NCI-H2227 (cell line): ENCODE measurements around the gene AGO3.
"Not testable (repeated sequence)": the region's sequence is repeated elsewhere in the genome, so short reads cannot be mapped to it uniquely, and the experiment has no call there.

Experiments used
- DNase-seq: peaks from one replicate; lab custom pipeline; 2025; ENCODE audit not compliant: unreplicated experiment; lab: John Stamatoyannopoulos, UW

AGO3 gene

DNA sequence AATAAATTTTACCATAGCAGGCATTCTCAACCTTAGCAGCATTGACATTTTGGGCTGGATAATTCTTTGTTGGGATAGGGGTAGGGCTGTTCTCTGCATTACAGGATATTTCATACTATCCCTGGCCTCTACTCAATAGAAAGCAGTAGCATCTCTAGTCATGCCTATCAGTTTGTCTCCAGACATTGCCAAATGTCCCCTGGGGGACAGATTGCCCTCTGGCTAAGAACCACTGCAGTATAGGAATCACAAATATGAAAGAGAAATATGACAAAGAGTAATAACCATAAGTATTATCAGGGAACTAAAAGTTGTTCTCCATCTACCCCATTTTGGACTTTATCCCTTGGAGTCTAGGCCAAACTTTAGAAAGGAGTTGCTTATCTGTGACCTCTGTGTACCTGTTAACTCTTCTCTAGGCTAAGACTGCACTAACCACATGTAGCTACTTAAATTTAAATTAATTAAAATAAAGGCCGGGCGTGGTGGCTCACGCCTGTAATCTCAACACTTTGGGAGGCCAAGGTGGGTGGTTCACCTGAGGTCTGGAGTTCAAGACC, 76.1 kb downstream of the AGO3 start:
- DNase-seq, result no peak

DNA sequence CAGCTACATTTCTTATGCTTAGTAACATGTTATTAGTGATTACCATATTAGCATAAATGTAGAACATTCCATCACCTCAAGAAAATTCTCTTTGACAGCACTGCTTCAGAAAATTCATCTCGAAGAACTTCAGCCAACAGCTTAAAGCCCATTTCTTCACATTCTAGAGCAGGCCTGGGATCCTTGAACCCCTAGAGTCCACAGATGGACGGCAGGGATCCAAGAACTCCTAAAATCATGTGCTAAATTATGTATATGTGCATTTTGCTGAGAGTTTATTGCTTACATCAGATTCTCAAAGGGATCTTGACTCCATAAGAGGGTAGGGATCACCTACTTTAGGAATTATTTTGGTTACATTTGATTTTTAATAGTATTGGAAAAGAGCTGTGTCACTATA, 76.8 kb downstream of the AGO3 start:
- DNase-seq, result no peak

DNA sequence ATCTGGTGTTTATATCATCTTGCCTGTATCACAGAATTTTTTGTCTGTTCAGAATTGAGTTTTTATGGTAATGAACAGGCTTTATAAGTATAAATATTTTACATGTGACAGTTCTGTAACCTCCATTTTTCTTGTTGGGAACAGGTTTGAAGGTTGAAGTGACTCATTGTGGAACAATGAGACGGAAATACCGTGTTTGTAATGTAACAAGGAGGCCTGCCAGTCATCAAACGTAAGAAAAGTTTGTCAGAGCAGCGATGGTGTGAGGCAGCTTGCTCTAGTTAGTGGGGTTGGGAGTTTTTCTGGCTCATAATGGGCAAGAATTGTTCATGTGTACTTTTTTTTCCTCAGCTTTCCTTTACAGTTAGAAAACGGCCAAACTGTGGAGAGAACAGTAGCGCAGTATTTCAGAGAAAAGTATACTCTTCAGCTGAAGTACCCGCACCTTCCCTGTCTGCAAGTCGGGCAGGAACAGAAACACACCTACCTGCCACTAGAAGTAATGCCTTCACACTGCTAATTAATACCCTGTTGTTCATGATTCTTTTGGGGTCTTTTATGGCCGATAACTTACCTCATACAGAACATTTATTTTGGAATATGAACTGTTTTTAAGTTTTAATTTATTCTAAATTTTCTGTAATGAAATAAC, 77.8 kb downstream of the AGO3 start:
- no peak for DNase-seq

DNA sequence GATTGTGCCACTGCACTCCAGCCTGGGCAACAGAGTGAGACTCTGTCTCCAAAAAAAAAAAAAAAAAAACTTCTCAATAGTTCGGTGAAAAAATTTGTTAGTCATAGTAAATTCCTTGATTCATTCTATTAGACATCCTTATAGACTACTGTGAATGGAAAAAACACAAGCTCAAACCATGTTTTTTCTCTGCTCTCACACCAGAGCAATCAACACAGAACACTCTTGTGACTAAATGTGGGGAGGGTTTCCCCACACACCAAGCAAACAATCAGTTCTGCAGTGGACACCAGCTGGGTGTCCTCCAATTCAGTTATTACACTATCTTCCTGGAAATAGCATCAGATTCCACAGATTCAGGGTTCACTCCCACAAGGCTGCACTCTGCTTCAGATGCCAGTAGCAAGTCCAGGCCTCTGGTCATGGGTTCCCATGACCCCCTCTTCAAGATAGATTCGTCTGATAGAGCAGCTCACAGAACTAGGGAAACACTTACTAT, 83.9 kb downstream of the AGO3 start:
- DNase-seq, result no peak

DNA sequence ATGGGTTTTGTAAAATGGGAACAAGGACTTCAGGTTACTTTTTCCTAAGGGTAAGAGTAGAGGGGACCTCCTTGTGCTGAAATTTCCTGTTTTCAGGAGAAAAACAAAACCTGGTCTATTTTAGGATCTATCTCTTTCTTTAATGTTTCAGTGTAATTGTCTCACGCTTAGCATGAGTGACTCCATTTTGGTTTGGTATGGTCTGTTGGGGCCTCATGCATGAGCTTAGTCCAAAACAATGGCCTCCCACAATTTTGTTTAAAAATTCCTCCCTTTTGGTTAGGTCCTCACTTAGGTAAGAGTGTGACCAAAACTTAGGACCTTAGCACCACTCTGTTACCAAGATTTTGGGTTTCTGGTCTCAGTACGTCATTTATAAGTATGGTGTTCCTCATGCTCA, 85.8 kb downstream of the AGO3 start:
- DNase-seq, result no peak

DNA sequence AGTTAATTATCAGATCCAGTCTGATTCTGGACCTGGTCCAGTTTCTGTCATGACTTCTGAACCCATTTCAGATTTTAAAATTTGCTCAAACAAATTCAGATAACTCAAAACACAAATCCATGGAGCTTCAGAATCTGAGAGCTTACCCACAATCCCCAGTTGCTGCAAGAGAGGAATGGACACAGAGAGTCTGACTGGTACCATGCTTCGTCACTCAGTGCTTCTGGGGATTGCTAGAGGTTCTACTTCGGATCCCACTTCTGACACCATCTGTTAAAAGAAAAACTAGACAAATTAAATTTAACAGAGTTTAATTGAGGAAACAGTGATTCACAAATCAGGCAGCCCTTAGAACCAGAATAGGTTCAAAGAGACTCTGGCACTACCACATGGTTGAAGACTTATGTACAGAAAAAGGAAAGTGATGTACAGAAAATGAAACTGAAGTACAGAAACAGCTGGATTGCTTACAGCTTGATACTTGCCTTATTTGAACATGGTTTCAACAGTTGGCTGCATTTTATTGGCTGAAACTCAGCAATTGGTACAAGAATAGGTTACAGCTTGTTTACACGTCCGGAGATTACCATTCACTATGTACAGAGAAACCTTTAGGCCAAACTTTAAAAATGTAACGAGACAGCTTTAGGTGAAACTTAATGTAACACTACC, 92.3 kb downstream of the AGO3 start:
- no peak for DNase-seq

DNA sequence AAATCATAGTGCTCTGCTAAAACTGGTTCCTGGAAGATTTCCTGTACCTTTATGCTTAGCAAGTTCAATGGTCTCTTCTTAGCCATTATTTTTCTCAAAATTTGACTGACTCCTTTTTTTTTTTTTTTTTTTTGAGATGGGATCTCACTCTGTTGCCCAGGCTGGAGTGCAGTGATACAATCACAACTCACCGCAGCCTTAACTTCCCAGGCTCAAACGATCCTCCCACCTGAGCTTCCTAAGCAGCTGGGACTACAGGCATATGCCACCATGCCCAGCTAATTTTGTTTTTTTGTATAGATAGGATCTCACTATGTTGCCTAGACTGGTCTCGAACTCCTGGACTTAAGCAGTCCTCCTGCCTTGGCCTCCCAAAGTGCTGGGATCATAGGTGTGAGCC, 93.1 kb downstream of the AGO3 start:
- not testable (repeated sequence) for DNase-seq

DNA sequence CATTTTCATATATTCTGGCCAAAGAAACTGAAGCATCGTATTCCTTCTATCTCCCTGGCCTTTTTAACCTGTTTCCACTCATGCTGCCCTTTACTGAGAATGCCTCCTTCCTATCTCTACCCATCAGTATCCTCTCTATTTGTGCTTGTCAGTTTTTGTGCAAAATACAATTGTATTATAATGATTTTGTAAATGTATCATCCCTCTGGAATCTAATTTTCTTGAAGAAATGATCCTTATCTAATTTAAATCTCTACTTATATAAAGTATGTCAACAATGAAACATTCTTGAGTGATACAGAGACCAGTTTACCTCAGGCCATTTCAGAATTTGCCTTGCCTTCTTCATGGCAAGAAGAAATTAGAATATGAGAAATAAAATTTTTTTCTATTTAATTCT, 93.9 kb downstream of the AGO3 start:
- DNase-seq, result no peak

DNA sequence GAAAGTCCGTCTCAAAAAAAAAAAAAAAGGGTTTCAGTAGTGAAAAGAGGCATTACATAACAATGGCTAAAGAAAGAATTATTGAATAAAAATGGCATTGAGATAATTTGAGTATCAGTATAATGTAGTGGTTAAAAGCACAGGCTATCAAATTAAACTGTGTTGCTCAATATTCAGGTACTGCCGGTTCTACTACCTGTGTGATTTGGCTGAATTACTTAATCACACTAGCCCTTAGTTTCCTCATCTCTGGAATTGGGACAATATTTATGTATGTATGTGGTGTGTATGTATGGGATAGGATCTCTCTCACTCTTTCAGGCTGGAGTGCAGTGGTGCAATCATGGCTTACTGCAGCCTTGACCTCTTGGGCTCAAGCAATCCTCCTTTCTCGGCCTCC, 96.9 kb downstream of the AGO3 start:
- no peak for DNase-seq

DNA sequence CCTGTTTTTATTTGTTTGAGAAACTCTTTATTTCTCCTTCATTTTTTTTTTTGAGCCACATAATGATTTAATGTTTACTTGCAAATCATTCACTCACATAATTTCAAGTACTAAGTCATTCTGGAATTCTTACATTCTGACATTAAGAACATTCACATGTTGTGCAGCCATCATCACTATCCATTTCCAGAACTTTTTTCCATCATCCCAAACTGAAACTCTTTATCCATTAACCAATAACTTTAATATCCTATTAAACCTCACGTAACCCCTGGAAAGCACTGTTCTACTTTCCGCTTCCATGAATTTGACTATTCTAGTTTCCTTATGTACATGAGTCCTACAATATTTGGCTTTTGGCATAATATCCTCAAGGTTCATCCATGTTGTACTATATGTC, 100.5 kb downstream of the AGO3 start:
- no peak for DNase-seq

DNA sequence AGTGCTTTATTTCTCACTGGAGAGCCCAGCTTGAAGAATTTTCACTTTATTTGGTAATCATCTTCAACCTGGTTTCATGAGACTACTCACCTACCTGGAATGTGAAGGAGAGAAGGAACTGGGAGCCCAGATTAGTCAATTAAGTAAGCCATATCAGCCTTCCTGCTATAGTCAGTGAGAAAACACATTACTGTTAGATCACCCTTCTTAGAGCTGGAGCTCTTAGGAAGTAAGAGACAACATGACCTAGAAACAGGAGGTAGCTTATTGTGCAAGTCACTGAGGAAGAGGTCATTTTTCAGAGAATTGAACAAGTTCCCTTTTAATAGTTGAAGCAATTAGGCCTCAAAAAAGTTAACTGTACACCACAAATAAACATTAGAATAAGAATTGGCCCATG, 103.8 kb downstream of the AGO3 start:
- no peak for DNase-seq

DNA sequence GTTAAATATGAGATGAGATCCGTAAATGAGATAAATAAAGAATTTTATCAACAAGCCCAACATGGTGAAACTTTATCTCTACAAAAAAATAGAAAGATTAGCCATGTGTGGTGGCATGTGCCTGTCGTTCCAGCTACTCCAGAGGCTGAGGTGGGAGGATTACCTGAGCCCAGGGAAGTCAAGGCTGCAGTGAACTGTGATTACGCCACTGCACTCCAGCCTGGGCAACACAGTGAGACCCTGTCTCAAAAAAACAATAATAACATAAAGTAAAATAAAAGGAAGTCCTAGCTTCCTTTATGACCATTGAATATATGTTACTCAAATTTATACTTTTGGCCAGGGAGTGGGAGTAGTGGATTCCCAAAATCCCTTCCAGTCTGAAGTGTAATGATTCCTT, 104.2 kb downstream of the AGO3 start:
- no peak for DNase-seq

DNA sequence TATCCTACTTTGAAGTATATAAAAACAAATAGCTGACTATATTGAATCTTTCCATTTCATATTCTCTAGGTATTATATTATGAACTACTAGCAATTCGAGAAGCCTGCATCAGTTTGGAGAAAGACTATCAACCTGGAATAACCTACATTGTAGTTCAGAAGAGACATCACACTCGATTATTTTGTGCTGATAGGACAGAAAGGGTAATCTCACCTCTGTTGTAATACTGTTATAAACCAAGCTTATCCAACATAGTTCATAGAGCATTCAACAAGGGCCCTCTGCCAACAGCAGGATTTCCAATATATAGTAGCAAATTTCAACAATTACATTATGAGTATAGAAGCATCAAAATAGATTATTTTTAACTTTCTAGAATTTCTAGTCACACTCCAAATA, 109.3 kb downstream of the AGO3 start:
- DNase-seq, result no peak

DNA sequence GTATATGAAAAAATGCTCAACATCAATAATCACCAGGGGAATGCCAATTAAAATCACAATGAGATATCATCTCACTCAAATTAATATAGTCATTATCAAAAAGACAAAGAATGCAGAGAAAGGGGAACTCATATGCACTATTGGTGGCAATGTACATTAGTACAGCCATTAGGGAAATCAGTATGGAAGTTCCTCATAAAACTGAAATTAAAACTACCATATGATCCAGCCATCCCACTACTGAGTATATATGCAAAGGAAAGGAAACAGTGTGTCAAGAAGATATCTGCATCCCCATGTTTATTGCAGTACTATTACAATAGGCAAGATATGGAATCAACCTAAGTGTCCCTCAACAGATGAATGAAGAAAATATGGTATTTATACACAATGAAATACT, 120.9 kb downstream of the AGO3 start:
- DNase-seq, result no peak

DNA sequence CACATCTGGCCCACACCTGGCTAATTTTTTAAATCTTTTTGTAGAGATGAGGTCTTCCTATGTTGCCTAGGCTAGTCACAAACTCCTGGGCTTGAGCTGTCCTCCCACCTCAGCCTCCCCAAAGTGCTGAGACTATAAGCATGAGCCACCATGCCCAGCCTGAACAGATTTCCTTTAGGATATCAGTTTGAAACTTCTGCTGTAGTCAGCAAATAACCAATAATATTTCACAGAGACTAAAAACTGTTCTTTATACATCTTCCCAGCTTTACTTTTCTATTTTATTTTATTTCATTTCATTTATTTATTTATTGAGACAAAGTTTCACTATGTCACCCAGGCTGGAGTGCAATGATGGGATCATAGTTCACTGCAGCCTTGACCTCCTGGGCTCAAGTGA, 123.1 kb downstream of the AGO3 start:
- DNase-seq, result no peak

DNA sequence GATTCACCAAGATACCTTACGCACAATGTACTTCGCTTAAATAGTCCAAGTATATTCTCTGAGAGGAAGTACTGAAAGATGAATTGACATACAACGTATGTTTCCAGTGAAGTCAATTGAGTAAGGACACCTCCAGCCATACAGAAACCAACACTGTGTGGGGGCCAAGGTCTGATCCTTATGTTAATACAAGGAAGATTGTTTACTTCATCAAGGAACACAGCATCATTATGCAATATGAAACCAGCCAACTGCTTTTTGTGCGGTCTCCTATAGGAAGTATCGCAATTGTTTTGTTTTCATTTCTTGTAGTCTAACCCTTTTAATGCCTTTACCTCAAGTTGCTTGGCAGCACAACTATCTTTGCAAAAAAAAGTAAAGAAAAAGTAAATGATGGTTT, 124.8 kb downstream of the AGO3 start:
- no peak for DNase-seq

DNA sequence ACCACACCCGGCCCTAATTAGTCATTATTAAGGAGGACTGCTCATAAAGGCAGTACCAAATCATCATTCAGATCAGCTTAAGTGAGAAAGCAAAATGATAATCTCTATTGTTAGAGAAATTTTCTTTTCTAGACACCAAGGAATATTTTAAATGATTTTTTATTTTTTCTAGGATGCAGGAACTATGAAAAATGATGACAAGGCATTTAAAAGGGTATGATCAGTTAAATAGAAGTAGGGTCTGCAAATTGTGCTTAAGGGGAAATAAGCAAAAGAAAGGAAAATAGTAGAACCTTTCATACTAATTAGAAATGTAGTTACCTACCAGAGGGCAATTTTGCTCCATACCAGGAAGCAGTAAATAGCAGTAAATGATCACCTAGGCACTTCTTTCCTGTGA, 131.4 kb downstream of the AGO3 start:
- DNase-seq, result no peak

DNA sequence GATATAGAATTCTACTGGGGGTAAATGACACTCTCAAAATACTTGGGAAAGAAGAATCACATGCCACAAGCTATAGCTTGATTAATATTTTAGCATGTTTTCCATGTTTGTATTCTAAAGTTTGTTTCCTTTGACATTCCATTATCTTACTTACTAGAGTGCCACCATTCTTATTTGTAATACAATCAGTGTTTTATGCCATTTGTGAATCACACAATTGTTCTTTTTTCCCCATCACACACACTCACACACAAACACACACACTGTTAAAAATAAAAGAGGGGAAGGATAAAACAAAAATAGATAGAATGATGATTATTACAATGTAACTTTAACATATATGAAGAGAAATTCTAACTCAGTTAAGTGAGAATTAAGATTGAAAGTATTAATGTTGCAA, 137.0 kb downstream of the AGO3 start:
- DNase-seq, result no peak

DNA sequence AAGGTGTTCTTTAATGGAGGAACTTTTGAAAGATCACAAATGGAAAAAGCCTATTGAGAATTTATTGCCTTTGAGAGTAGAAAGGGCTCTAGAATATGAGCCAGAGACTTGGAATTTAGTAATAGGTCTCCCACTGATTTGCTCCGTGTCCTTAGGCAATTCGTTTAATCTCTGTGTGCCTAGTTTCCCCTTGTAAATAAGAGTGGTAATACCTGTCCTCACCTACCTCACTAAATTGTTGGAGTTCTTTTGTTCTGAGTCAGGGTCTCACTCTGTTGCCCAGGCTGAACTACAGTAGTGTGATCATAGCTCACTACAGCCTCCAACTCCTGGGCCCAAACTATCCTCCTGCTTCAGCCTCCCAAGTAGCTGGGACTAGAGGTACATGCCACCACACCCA, 138.0 kb downstream of the AGO3 start:
- DNase-seq, result no peak

DNA sequence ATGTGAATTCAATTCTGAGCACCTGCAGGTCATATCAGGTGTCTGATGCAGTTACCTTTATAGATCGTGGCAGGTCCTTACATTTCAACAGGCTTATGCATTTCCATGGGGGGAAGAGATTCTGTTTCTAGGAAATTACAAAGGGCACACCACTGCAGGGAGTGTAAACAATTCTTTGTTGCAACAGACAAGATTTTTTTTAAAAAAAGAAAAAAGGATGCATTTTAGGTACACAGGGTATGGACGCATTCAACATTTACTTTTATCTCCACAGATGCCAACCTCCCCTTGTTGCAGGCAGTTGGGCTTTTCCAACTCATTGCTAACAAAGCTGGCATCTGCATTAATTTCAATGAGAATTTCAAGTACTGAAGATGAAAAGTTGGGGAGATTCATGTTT, 139.4 kb downstream of the AGO3 start:
- no peak for DNase-seq

DNA sequence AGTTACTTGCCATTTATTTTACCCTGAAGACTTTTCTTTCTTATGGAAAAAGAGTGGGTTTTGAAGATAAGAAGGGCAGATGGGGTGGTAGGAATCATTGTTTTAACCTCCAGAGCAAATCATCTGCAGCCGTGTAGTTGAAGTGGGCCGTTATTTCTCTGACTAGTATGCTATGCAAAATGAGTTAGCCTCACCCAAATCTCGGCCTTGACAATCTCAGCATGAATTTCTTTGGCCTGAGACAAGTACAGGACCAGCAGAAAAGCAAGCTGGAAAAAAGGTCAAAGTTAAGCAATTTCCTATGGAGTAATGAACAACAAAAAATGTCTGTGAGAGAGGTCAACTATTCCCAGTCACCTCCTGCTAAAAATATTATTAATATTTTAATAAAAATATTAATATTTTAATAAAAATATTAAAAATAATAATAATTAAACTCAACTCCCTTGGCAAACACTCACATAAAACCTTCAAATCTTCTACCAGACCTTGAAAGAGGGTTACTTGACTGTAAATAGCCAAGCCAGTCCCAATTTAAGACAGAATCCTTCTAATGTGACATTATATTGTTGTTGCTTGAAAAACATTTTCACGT, 146.2 kb downstream of the AGO3 start:
- DNase-seq, result no peak

DNA sequence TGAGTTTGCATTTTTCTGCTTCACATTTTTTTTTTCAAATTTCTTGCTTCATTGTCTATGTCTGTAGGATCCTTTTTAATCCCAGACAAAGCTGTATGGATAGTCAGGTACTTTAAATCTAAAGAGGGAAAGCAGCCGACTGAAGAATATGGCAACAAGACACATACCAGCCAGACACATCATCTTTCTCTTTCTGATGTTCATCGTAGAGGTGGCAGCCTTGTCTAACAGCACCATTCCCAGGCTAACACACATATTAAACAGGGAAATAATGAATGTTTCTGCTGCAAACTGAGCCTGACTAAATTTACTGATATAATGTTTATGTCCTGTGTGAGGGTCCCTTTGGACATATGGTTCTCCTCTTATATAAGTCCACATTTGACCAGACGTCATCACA, 149.3 kb downstream of the AGO3 start:
- DNase-seq, result no peak
